DMS 273 treated with DMSO at 0.1 percent for 48 hours (cell line): ENCODE results near the gene LRRC71.

Experiments
- DNase-seq: peaks from one replicate; lab custom pipeline; 2025; lab: John Stamatoyannopoulos, UW

Gene LRRC71

DNA sequence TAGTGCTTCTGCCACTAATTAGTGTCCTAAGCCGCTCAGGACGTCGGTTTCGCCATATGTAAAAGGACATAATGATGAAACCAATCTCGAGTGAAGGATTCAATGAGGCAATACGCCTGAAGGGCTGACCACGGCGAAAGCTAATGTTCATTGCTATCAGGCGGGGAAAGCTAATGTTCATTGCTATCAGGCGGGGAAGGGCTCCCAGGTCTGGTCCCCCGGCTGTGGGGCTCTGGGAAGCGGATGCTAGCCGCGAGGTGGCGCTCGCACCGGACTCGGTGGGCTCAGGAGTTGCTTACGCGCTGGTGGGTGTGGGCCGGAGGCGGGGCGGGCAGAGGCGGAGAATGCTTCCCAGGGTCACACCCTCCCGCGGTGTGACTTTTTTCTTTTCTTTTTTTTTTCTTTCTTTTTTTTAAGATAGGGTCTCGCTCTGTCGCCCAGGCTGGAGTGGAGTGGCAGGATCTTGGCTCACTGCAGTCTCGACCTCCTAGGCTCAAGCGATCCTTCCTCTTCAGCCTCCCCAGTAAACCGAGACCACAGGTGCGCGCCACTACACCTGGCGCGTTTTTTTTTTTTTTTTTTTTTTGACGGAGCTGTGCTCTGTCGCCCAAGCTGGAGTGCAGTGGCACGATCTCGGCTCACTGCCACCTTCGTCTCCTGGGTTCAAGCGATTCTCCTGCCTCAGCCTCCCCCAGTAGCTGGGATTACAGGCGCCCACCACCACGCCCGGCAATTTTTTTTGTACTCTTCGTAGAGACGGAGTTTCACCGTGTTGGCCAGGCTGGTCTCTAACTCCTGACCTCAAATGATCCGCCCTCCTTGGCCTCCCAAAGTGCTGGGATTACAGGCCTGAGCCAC, 28.0 kb upstream of the LRRC71 start:
- peak; percentile 73 for DNase-seq

DNA sequence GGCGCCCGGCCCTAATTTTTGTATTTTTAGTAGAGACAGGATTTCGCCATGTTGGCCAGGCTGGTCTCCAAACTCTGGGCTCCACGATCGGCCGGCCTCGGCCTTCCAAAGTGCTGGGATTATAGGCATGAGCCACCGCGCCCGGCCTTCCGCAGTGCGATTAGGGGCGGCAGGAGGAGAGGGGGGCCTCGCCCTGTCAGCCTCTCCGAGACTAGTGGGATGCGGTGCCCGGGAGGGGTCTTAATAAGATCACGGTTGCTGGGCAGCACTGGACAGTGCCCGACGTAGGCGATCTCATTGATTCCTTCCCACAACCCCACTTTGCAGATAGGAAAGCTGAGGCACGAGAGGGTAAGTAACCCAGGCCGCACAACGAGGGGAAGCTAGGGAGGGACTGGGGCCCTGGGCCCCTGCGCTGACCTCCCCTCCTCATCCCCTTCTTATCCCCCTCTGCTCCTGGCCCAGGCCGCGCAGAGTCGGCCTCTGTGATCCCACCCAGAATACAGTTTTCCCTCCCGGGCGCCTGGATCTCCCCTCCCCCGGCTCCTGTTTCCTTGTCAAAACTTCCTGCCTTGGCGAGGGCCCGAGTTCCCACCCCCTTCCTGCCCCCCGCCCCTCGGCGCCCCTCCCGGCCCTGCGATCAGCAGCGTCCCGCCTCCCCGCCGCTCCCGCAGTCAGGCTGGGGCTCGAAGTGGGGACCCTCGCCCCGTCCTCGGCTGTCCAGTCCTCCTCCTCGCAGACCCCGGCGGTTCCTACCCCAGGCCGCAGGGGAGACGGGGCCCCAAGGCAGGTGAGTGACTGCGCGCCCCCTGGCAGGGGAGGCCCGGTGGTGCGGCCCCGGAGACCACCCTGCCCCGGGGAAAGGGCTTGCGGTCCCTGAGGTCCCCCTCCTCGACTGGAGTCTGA, 27.1 kb upstream of the LRRC71 start, which contains the start of gene PEAR1:
TSS of gene PEAR1 (plus strand) at position 671 of the 906 bp plus-strand sequence. CDS start 10,209 bp downstream, outside the sequence.
- DNase-seq: no peak

DNA sequence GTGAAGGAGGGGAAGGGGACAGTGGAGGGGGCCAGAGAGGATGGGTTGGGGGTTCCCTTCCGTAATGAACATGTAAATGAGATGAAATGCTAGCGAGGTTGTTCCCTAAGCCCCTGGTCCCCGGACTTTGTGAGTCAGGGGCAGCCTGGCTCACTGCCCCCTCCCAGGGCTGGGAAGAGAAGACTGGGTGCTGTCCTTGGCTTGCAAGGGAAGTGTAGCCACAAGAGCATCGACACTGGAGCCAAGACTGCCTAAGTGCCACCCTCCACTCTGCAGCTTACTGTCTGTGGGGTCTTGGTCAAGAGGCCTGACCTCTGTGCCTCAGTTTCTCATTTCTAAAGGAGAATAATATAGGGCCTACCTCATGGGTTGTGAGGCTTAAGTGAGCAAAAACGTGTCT, 26.4 kb upstream of the LRRC71 start:
- DNase-seq: no peak

DNA sequence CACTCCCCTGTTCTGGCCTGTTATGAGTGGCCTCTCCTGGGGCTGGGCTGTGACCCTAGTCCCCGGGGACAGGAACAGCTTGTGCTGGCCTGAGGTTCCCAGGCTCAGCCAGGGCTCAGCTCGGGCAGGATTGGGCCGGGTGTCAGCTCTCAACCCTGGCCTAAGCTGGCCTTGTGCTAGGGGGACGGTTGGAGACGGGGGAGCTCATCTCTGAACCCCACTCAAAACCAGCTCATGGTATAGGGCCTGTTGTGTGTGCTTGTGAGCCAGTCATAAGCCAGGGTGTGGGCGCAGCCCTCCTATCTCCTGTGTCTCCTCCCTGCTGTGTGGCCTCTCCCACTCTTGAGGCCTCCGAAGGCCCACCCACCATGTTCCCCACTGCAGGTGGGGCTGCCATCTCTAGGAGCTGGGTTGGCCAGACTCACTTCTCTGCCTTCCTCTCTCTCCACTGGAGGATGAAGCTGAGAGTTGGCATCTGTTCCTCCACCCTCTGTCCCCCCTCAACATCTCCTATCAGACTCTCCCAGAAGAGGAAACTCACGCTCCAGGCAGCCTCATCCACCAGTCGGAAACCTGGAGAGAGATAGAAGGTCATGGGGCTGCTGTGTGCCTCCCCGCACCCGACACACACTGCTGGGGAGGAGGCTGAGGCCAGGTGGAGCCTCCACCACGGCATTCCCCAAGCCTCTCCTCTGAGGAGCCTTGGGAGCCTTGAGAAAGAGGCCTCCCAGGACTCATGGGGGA, 25.5 kb upstream of the LRRC71 start:
- no peak for DNase-seq

DNA sequence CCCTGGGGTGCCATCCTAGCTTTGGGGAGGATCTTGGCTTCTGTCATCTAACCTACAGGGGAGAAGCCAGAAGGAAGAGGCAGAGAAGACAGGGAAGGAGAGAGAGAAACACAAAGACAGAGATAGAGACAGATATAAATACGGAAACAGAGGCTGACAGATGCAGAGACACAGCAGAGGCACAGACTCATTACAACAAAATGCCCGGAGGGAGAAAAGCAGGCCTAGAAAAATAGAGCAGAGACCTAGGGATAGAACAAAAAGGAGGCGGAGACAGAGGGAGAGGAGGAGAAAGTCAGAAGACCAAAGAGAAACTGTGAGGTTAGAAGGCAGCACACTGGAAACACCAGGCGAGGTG, 25.0 kb upstream of the LRRC71 start:
- no peak for DNase-seq

DNA sequence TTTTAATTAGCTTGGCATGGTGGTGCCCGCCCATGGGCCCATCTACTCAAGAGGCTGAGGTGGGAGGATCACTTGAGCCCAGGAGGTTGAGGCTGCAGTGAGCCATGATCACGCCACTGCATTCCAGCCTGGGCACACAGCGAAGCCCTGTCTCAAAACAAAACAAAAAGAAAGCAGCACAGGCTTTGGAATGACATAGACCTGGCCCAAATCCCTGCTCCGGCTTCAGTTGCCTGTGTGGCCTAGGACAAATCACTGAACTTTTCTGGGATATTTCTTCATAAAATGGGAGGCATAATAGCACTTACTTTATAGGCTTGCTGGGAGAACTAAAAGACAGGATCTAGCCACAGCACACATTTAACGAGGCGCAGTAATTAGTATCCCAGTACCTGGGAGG, 24.5 kb upstream of the LRRC71 start:
- no peak for DNase-seq

DNA sequence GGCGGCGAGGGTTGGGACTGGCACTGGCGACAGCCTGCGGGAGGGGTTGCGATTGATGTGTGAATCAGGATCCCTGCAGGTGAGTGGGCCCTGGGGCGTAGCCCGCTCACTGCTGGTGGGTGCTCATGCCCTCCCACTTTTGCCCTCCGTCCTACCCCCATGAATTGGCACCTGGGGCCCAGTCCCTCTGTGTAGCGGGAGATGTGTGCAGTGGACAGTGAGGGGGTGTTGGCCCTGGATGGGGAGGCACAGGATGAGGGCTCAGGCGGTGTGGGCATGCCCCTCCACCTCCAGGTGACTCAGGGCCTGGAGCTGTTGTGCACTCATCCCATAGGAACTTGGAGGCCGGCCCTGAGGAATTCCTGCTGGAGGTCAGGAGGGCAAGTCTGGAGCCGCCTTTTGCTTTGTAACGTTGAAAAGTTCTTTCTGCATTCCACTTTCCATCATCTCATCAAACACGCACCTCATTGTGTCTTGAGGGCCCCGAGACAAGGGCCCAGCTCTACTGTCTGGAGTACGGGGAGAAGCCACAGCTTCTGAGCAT, 23.9 kb upstream of the LRRC71 start:
- DNase-seq: no peak

DNA sequence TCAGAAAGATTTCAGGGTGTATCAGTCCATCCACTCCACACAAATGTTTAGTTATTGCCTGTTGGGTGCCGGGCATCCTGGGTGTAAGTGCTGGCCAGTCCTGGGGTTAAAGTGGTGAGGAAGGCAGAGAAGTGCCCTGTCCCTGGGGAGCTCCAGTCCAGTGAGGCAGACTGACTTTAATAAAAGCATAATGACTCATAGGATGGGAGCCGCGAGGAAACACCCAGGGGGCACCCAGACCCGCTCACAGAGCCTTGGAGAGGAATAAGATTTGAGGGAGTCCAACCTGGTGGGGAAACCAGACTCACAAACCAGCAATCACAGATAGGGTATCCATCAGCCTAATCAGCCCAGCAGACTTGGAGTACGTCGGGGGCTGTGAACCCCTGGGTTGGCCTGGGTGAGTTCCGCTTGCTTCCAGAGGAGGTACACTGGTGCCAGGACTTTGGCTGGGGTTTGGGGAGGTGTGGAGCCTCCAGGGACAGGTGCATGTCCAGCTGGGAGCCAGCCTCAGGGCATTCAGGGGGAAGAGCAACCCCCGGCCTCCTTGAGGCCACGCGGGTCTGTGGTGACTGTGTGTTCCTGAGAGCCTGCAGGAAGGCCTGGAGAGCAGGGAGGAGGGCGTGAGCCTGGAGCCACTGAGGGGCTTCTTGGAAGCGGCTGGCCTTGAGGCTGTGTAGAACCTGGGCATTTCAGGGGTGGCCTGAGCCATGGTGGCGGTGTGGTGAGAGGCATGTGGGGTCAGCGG, 23.2 kb upstream of the LRRC71 start:
- DNase-seq: no peak

DNA sequence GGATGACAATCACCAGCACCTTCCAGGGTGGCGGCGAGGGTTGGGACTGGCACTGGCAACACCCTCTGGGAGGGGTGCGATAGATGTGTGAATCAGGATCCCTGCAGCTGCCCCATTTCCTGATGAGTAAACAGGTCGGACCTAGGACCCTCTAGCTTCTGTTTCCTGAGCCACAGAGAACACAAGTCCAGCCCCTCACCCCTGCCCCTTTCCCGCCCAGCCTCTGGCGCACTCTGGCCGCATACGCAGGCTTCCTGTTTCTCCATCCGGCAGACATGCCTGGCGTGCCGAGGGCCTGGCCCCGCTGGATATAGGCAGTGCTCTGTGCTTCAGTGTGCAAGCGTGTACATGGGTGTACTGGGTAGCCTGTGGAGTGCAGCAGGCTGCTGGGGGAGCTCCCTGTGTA, 22.3 kb upstream of the LRRC71 start:
- DNase-seq: no peak

DNA sequence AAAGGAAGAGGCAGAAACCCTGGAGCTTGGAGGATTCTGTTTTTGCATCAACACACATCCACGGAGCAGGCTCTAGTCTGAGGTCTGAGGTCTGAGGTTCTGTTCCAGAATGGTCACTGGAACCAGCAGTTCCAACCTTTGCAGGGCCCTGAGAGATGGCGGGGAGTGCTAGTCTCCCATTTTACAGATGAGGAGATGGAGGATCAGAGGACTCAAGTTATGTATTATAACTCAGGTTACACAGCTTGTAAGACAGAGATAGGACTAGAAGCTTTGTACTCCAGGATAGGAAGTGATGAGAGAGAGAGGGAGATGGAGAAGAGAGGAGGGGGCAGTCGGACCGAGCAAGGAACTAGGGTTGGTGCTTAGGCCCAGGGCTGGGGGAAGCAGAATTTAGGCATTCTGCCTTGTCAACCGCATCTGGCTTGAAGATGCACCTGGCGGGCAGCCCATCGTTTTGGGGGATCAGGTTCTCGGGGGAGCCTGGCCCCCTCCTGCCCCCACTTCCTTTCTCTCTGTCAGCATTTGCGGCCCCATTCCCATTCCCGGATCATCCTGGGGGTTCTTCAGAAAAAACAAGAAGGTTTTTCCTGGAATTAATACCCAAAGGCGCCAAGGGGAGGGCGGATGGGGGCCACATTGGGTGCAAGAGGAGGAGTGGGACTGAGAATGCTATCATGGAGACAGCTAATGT, 21.3 kb upstream of the LRRC71 start:
- no peak for DNase-seq

DNA sequence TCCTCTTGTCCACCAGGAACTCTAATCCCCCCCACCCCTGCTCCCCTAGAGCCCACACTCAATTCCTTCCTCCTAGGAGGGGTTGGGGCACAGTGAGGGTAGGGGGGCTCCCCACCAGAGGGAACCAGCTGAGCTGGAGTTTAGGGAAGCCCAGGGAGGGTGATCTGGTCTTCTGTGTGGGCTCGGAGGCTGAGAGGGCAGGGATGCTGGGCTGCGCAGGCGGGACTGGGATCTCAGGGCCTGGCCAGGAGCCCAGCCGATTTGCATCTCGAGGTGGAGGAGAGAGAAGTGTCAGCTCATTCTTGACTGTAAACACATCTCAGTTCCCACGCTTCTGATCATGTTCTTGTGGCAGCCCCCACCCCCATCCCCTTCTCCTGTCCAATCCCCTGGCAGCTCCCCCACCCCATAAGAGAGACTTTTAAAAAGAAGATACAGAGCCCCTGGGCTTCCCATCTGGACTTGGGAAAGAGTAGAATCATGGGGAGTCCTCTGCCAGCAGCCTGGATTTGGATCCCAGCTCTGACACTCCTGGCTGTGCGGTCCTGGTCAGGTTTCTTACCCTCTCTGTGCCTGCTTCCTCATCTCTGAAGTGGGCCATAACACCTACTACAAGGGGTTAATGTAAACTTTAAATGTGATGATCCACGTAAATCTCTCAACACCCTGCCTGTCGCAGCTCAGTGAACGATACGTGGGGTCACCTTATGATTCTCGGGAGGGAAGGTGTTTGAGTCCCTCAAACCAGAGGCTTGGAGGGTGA, 20.3 kb upstream of the LRRC71 start:
- no peak for DNase-seq

DNA sequence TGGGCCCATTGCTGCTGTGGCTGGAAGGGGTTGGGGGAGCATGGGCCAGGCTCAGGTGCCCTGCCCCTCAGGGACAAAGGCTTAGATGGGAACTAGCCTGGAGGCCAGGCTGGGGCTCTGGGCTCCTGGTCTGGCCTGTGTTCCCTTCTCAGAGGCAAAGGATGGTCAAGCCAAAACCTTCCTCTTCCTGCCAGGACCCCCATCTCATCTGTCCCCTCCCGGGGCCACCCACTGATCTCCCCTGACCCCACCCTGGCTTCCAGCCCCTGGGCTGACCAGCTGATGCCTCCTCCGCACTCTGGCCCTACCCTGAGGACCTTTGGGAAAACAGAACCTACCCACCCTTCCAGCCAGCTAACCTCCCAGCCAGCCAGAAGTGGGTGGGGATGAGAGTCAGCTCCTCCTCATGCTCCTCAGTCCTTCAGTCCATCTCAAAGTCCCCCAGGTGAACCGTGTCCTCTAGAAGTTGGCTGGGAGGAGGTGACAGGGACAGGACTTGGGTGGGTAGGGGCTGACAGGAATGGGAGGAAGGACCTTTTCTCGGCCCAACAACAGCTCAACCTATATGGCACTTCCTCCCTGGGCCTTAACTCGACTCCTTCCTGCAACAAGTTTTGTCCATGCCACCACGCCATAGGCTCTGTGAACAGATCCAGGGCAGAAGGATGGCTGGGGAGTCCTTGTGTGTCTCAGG, 19.4 kb upstream of the LRRC71 start:
- DNase-seq: no peak

DNA sequence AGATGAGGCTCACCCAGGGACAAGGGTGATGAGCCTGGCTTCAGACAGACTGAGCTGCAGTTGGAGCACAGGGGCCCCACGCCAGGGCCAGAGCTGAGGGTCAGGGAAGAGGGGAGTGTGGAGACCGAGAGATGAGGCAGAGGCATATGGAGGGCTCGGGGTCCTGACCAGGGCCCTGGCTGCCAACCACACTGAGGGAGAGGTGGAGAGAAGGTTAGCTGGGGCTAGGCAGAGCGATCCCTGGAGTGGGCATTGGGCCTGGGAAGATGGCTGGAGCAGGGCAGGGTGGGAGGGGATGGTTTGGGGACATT, 18.9 kb upstream of the LRRC71 start:
- DNase-seq: no peak

DNA sequence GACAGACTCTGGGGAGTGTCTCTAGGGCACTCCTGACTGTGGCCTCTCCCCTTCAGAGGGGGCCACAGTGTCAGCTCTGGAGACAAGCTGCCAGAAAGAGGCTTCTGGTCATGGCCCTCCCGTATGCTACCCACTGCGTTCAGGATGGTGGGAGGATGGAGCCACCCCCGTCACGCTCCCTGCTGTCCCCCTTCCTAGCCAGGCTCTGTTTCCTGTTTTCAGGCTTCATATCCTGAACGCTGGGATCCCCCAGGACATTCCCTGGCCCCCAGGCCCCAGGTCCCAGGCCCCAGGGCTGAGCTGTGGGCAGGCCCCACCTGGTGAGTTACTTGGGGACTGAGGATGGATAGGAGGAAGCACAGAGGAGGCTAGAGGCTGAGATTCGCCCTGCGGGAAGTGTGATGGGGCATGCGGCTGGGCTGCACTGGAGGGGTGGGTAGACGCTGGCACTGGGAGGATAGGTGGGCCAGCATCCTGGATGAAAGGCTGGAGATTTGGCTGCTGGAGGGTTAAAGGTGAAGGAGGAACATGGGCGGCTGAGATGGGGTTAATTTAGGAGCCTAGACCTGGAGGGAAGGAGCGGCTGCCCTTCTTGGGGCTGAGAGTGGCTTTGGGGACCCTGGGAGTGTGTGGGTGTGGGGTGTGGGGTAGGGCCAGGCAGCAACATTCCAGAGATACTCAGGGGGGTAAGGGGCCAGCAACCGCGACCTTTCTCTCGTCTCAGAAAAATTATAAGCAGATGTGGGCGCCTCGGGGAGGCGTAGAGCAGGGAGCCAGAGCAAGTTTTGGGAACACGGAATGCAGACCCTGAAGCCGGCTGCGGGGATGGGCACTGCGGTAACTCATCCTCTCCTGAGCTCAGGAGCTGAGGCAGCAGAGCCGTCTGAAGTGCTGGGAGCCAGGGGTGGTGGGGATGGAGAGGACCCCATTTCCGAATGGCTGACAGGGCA, 18.2 kb upstream of the LRRC71 start:
- DNase-seq: no peak

DNA sequence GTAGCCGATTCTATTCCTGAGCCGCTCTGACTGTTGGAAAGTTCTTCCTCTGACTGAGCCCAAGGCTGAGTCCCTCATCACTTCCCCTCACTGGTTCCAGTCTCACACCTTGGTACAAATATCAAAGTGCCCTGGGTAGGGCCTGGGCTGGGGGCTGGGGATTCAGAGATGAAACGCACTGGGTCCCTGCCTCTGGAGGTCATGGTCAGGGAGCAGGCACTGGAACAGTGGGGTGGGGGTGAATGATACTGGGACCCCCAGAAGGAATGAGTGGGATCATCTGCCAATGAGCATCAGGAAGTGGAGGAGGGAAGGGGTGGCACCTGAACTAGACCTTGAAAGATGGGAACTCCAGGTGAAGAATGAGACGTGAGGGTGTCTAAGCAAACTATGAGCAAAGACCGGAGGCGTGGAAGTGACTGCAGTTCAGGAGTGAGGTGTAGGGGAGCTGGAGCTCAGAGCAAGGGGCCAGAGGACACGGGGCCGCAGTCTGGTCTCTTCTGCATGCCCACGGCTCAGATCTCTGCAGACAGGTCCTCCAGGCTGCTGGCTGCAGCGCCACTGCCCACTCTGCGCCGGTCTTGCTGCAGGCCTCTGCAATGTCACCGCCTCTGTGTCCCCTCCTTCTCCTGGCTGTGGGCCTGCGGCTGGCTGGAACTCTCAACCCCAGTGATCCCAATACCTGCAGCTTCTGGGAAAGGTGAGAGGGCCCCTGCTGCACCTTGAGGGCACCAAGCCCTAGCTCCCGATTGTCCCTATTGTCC, 16.9 kb upstream of the LRRC71 start:
- DNase-seq: no peak

DNA sequence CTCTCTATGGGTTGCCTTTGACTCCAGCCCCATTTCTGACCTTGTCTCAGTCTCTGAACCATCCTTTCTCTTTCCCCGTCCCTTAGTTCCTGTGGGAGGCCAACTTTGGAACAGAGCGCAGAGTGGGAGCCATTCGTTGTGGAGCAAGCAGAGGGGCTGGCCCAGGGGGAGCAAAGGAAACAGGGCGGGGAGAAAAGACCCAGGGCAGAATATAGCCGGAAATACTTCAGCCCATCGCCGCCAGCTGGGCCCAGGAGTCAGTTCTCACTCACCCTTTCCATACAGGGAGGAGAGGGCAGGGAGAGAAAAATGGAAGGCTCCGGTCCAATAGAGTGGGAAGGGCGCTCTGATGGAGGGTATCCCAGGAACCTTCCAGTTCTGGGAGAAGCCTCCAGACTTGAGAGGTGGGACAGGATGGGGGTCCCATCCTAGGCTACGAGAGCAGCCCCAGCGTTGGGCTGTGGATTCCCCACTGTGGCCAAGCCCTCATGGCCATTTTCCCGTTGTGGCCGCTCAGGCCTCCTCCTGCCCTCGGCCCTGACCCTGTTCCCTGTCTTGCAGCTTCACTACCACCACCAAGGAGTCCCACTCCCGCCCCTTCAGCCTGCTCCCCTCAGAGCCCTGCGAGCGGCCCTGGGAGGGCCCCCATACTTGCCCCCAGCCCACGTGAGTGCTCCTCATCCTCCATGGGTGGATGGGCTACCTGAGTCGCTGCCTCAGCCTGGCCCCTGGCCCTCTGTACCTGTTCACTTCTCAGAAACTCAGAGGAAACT, 16.1 kb upstream of the LRRC71 start:
- no peak for DNase-seq

DNA sequence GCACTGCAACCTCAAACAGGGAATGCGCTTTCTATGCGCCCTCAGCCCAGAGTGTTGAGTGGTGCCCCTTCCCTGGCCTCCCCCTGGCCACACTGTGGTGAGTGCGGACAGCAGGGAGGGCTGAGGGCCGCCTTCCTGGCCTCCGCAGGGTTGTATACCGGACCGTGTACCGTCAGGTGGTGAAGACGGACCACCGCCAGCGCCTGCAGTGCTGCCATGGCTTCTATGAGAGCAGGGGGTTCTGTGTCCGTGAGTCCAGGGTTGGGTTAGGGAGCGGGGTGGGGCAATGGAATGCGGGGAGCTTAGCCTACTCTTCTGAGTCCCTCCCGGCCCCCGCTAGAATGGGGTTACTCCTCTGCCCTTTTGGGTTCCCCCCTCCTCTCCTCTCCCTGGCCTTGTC, 15.3 kb upstream of the LRRC71 start:
- DNase-seq: no peak
